ENCODE results near the gene POR.

Gene POR

GRCh38 chr7:75971961-75972763, 57.2 kb downstream of the POR start:
- Histone ChIP-seq H3K36me3 (ENCODE audit: control insufficient read depth, low read depth, low read length) (peaks cover 6% of the 10 kb centered on the region), H3K4me3 (ENCODE audit: low read length) (no peak overlapping the region), H3K9ac (ENCODE audit: low read length) (no peak overlapping the region), H3K9me3 (ENCODE audit: control insufficient read depth, low read depth, low read length) (no peaks in the 10 kb centered on the region), H3K27ac (ENCODE audit: low read length) (no peak overlapping the region), H3K27me3 (ENCODE audit: control insufficient read depth, insufficient read depth, low read length) (no peaks in the 10 kb centered on the region), H3K4me1 (ENCODE audit: control insufficient read depth, low read depth, low read length) (no peaks in the 10 kb centered on the region)

- H3K4me1 ChIP-seq (ENCODE audit: control insufficient read depth, low read depth, low read length) = no peaks in the 10 kb centered on the region
- H3K9ac ChIP-seq (ENCODE audit: low read length) = no peak overlapping the region
- H3K36me3 ChIP-seq (ENCODE audit: control insufficient read depth, low read depth, low read length) = peaks cover 25% of the 10 kb centered on the region
- no peak overlapping the region for H3K4me3 ChIP-seq (ENCODE audit: low read length)
- H3K9me3 ChIP-seq (ENCODE audit: control insufficient read depth, low read depth, low read length) = no peaks in the 10 kb centered on the region
- no peak overlapping the region for H3K27ac ChIP-seq (ENCODE audit: low read length)
- H3K27me3 ChIP-seq (ENCODE audit: control insufficient read depth, insufficient read depth, low read length) = no peaks in the 10 kb centered on the region
Observed at GRCh38 chr7:75977743-75978142, 62.8 kb downstream of the POR start.

- H3K27ac ChIP-seq (ENCODE audit: low read length) = no peak overlapping the region
- H3K4me1 ChIP-seq (ENCODE audit: control insufficient read depth, low read depth, low read length) = no peaks in the 10 kb centered on the region
- H3K4me3 ChIP-seq (ENCODE audit: low read length) = no peak overlapping the region
- H3K36me3 ChIP-seq (ENCODE audit: control insufficient read depth, low read depth, low read length) = peaks cover 27% of the 10 kb centered on the region
- H3K9me3 ChIP-seq (ENCODE audit: control insufficient read depth, low read depth, low read length) = no peaks in the 10 kb centered on the region
- H3K9ac ChIP-seq (ENCODE audit: low read length) = no peak overlapping the region
- H3K27me3 ChIP-seq (ENCODE audit: control insufficient read depth, insufficient read depth, low read length) = no peaks in the 10 kb centered on the region
Observed at GRCh38 chr7:75979759-75980429, 64.9 kb downstream of the POR start.

GRCh38 chr7:75980430-75981202, 65.7 kb downstream of the POR start:
- Histone ChIP-seq H3K4me1 (ENCODE audit: control insufficient read depth, low read depth, low read length) (no peaks in the 10 kb centered on the region), H3K9ac (ENCODE audit: low read length) (no peak overlapping the region), H3K4me3 (ENCODE audit: low read length) (no peak overlapping the region), H3K9me3 (ENCODE audit: control insufficient read depth, low read depth, low read length) (no peaks in the 10 kb centered on the region), H3K27ac (ENCODE audit: low read length) (no peak overlapping the region), H3K36me3 (ENCODE audit: control insufficient read depth, low read depth, low read length) (peaks cover 32% of the 10 kb centered on the region), H3K27me3 (ENCODE audit: control insufficient read depth, insufficient read depth, low read length) (no peaks in the 10 kb centered on the region)

GRCh38 chr7:75981203-75981452, 66.2 kb downstream of the POR start:
- Histone ChIP-seq H3K9me3 (ENCODE audit: control insufficient read depth, low read depth, low read length) (no peaks in the 10 kb centered on the region), H3K36me3 (ENCODE audit: control insufficient read depth, low read depth, low read length) (peaks cover 37% of the 10 kb centered on the region), H3K27ac (ENCODE audit: low read length) (no peak overlapping the region), H3K27me3 (ENCODE audit: control insufficient read depth, insufficient read depth, low read length) (no peaks in the 10 kb centered on the region), H3K9ac (ENCODE audit: low read length) (no peak overlapping the region), H3K4me1 (ENCODE audit: control insufficient read depth, low read depth, low read length) (no peaks in the 10 kb centered on the region), H3K4me3 (ENCODE audit: low read length) (no peak overlapping the region)

- H3K4me1 ChIP-seq (ENCODE audit: control insufficient read depth, low read depth, low read length) = no peaks in the 10 kb centered on the region
- no peak overlapping the region for H3K27ac ChIP-seq (ENCODE audit: low read length)
- no peak overlapping the region for H3K4me3 ChIP-seq (ENCODE audit: low read length)
- H3K27me3 ChIP-seq (ENCODE audit: control insufficient read depth, insufficient read depth, low read length) = no peaks in the 10 kb centered on the region
- no peaks in the 10 kb centered on the region for H3K9me3 ChIP-seq (ENCODE audit: control insufficient read depth, low read depth, low read length)
- H3K9ac ChIP-seq (ENCODE audit: low read length) = no peak overlapping the region
- H3K36me3 ChIP-seq (ENCODE audit: control insufficient read depth, low read depth, low read length) = peaks cover 42% of the 10 kb centered on the region
Observed at GRCh38 chr7:75981453-75982305, 66.7 kb downstream of the POR start.

- no peak overlapping the region for H3K4me3 ChIP-seq (ENCODE audit: low read length)
- H3K9me3 ChIP-seq (ENCODE audit: control insufficient read depth, low read depth, low read length) = no peaks in the 10 kb centered on the region
- no peaks in the 10 kb centered on the region for H3K4me1 ChIP-seq (ENCODE audit: control insufficient read depth, low read depth, low read length)
- peaks cover 43% of the 10 kb centered on the region for H3K36me3 ChIP-seq (ENCODE audit: control insufficient read depth, low read depth, low read length)
- no peak overlapping the region for H3K9ac ChIP-seq (ENCODE audit: low read length)
- H3K27me3 ChIP-seq (ENCODE audit: control insufficient read depth, insufficient read depth, low read length) = no peaks in the 10 kb centered on the region
- H3K27ac ChIP-seq (ENCODE audit: low read length) = no peak overlapping the region
Observed at GRCh38 chr7:75982306-75983064, 67.5 kb downstream of the POR start.

GRCh38 chr7:75983471-75984129, 68.6 kb downstream of the POR start:
- Histone ChIP-seq H3K36me3 (ENCODE audit: control insufficient read depth, low read depth, low read length) (peaks cover 40% of the 10 kb centered on the region), H3K9ac (ENCODE audit: low read length) (no peak overlapping the region), H3K4me1 (ENCODE audit: control insufficient read depth, low read depth, low read length) (no peaks in the 10 kb centered on the region), H3K4me3 (ENCODE audit: low read length) (no peak overlapping the region), H3K27me3 (ENCODE audit: control insufficient read depth, insufficient read depth, low read length) (no peaks in the 10 kb centered on the region), H3K9me3 (ENCODE audit: control insufficient read depth, low read depth, low read length) (no peaks in the 10 kb centered on the region), H3K27ac (ENCODE audit: low read length) (no peak overlapping the region)

GRCh38 chr7:75984130-75985008, 69.4 kb downstream of the POR start:
- Histone ChIP-seq H3K27ac (ENCODE audit: low read length) (no peak overlapping the region), H3K4me3 (ENCODE audit: low read length) (no peak overlapping the region), H3K36me3 (ENCODE audit: control insufficient read depth, low read depth, low read length) (peaks cover 40% of the 10 kb centered on the region), H3K27me3 (ENCODE audit: control insufficient read depth, insufficient read depth, low read length) (no peaks in the 10 kb centered on the region), H3K4me1 (ENCODE audit: control insufficient read depth, low read depth, low read length) (no peaks in the 10 kb centered on the region), H3K9me3 (ENCODE audit: control insufficient read depth, low read depth, low read length) (no peaks in the 10 kb centered on the region), H3K9ac (ENCODE audit: low read length) (no peak overlapping the region)

- Histone ChIP-seq H3K27me3 (ENCODE audit: control insufficient read depth, insufficient read depth, low read length) (no peaks in the 10 kb centered on the region), H3K9ac (ENCODE audit: low read length) (no peak overlapping the region), H3K27ac (ENCODE audit: low read length) (no peak overlapping the region), H3K9me3 (ENCODE audit: control insufficient read depth, low read depth, low read length) (no peaks in the 10 kb centered on the region), H3K36me3 (ENCODE audit: control insufficient read depth, low read depth, low read length) (peaks cover 40% of the 10 kb centered on the region), H3K4me1 (ENCODE audit: control insufficient read depth, low read depth, low read length) (no peaks in the 10 kb centered on the region), H3K4me3 (ENCODE audit: low read length) (no peak overlapping the region)
Observed at GRCh38 chr7:75985009-75985517, 70.1 kb downstream of the POR start.

Data from iPS-18a (cell line).